Endothelial cell of umbilical vein (primary cell): ENCODE measurements around the gene L3MBTL2. TPM values are rescaled to one million over a fixed set of nuclear protein-coding genes. Genes with fewer than 3 reads are reported as not detected.

Source experiments
- BruUV-seq: library from RNA; stranded (reverse); fragments of 400-500 nt; replicated peaks from 2 replicates; lab custom pipeline; 2021; lab: Mats Ljungman, UMichigan
- CTCF ChIA-PET: fragments of 300-600, 350-600 bp; sonication (Branson Sonifier 250); formaldehyde crosslinking; loops from one replicate; lab custom pipeline; 2021; ENCODE audit warnings: antibody characterized with exemption, inconsistent platforms; lab: Charles Lee
- POLR2A ChIA-PET: fragments of 300-600, 350-600 bp; sonication (Branson Sonifier 250); formaldehyde crosslinking; loops from one replicate; lab custom pipeline; 2021; ENCODE audit warnings: antibody characterized with exemption, inconsistent platforms; lab: Charles Lee
- DNase-seq: peaks from one replicate; pipeline ENCODE4 v3.0.0-alpha.2; 2011; ENCODE audit warnings: low read depth, low spot score
- FAIRE-seq: peaks from 2 replicates; lab custom pipeline; 2011; peaks lifted over from hg19 to GRCh38; lab: Jason Lieb, UNC
- H2AFZ ChIP-seq: 2 replicates; pipeline ENCODE4 v1.6.0; 2012; ENCODE audit warnings: low read depth, low read length, control low read depth, inconsistent platforms
- H3K27ac ChIP-seq: 2 replicates; pipeline ENCODE4 v1.5.1; 2011; ENCODE audit warnings: low read depth, mild to moderate bottlenecking, control low read depth, low read length, moderate library complexity; ENCODE audit not compliant: insufficient read depth
- H3K27me3 ChIP-seq, 2 experiments: 2 replicates each; pipeline versions ENCODE4 v1.6.0 to v1.6.1; 2011; ENCODE audit warnings: low read length in 2 of 2, mixed read lengths in 1 of 2; ENCODE audit not compliant: control insufficient read depth in 2 of 2, insufficient read depth in 2 of 2
- H3K36me3 ChIP-seq, 2 experiments: 2 replicates in 1 of 2; 3 replicates in 1 of 2; pipeline ENCODE4 v1.5.1; 2011; ENCODE audit warnings: low read length in 2 of 2, mild to moderate bottlenecking in 1 of 2, moderate library complexity in 1 of 2; ENCODE audit not compliant: control insufficient read depth in 2 of 2, insufficient read depth in 2 of 2; ENCODE audit errors: extremely low read depth in 1 of 2
- H3K4me1 ChIP-seq: 3 replicates; pipeline ENCODE4 v1.5.1; 2011; ENCODE audit warnings: mild to moderate bottlenecking, low read length; ENCODE audit not compliant: control insufficient read depth, insufficient read depth; ENCODE audit errors: extremely low read depth
- H3K4me2 ChIP-seq: 2 replicates; pipeline ENCODE4 v1.6.1; 2011; ENCODE audit warnings: low read length, control low read depth, mixed read lengths; ENCODE audit not compliant: insufficient read depth
- H3K4me3 ChIP-seq, 3 experiments: fragments of 200-600 bp in 1 of 3; sonication (generic), shearing (Covaris generic) in 1 of 3; replicated peaks in 1 of 3; 2 replicates each; pipeline ENCODE4 v1.5.1; 2011 to 2016; ENCODE audit warnings: control low read depth in 3 of 3, low read length in 3 of 3, mild to moderate bottlenecking in 2 of 3, inconsistent platforms in 1 of 3, low read depth in 1 of 3, moderate library complexity in 1 of 3; ENCODE audit not compliant: insufficient read depth in 1 of 3
- H3K79me2 ChIP-seq: 2 replicates; pipeline ENCODE4 v1.6.0; 2012; ENCODE audit warnings: low read length, inconsistent platforms; ENCODE audit not compliant: control insufficient read depth, insufficient read depth
- H3K9ac ChIP-seq: replicated peaks from 2 replicates; pipeline ENCODE3; 2011; ENCODE audit warnings: low read length, control low read depth; ENCODE audit not compliant: insufficient read depth; ENCODE audit errors: extremely low read depth
- H3K9me1 ChIP-seq: replicated peaks from 3 replicates; pipeline ENCODE4 v1.6.0; 2011; ENCODE audit warnings: mild to moderate bottlenecking, low read length; ENCODE audit not compliant: control insufficient read depth, insufficient read depth; ENCODE audit errors: extremely low read depth
- H3K9me3 ChIP-seq: replicated peaks from 2 replicates; pipeline ENCODE4 v1.5.1; 2012; ENCODE audit warnings: low read length, inconsistent platforms; ENCODE audit not compliant: control insufficient read depth, insufficient read depth
- H4K20me1 ChIP-seq: replicated peaks from 2 replicates; pipeline ENCODE3; 2011; ENCODE audit warnings: mild to moderate bottlenecking, low read length; ENCODE audit not compliant: control insufficient read depth, insufficient read depth; ENCODE audit errors: extremely low read depth
- FOS ChIP-seq: IDR thresholded peaks from 2 replicates; pipeline ENCODE4 v1.6.1; 2011; ENCODE audit warnings: mild to moderate bottlenecking, low read length, moderate library complexity, borderline replicate concordance; ENCODE audit not compliant: insufficient read depth
- JUN ChIP-seq: IDR thresholded peaks from 2 replicates; pipeline ENCODE4 v1.6.1; 2011; ENCODE audit warnings: borderline replicate concordance, low read depth; ENCODE audit not compliant: insufficient read length, insufficient read depth
- MAX ChIP-seq: IDR thresholded peaks from 2 replicates; pipeline ENCODE4 v1.6.1; 2011; ENCODE audit not compliant: insufficient read depth, insufficient read length
- MYC ChIP-seq: IDR thresholded peaks from one replicate; pipeline ENCODE4 v1.6.1; 2011; ENCODE audit warnings: mild to moderate bottlenecking, low read depth, low read length
- POLR2A ChIP-seq: IDR thresholded peaks from 2 replicates; pipeline ENCODE4 v1.6.1; 2012; ENCODE audit warnings: low read depth, mild to moderate bottlenecking, control low read depth, low read length
- POLR2AphosphoS5 ChIP-seq: IDR thresholded peaks from 2 replicates; pipeline ENCODE4 v1.6.1; 2012; ENCODE audit warnings: low read depth, mild to moderate bottlenecking, control low read depth, low read length, moderate library complexity; ENCODE audit not compliant: insufficient read depth
- dilution Hi-C: fragments of 300-500 bp; cut with MboI; formaldehyde crosslinking; loops from one replicate; pipeline ENCODE4 v1.15.0; 2019; ENCODE audit warnings: low sequenced_read_pairs; ENCODE audit not compliant: extremely low pct_ligation_motif_present
- intact Hi-C: fragments of 100-400 bp; cut with micrococcal nuclease; formaldehyde crosslinking; loops from one replicate; pipeline ENCODE4 v1.10.0; 2022
- polyA plus RNA-seq, 4 experiments: library from polyadenylated mRNA; depleted of rRNA in 3 of 4; stranded (reverse) in 3 of 4; unstranded in 1 of 4; fragments of >200 nt; gene quantifications; 2 replicates each; pipeline versions ENCODE4 v1.2.1 to v1.2.3, GENCODE V29; 2011 to 2012; ENCODE audit warnings: missing spikeins in 1 of 4
- total RNA-seq: library from RNA; stranded (reverse); gene quantifications from 2 replicates; pipeline ENCODE4 v1.2.3, GENCODE V29; 2021

Gene L3MBTL2
- total and polyA plus RNA-seq, 2 donors (not counting 3 experiments of a cell fraction or from before 2014, with no cell fraction given): 28.2 to 34.9 TPM

- H3K9me1 ChIP-seq: no peaks in the 10 kb centered on the region
- no peaks in the 10 kb centered on the region for H4K20me1 ChIP-seq
- H3K4me3 ChIP-seq: no peak overlapping the region
- intact Hi-C loops: no loop called here
- FAIRE-seq: no peak
- no peak overlapping the region for H3K9ac ChIP-seq
- peaks cover 5% of the 10 kb centered on the region for H3K4me1 ChIP-seq
- no peak overlapping the region for H2AFZ ChIP-seq
- dilution Hi-C loops: no loop called here
- H3K27me3 ChIP-seq: no peaks in the 10 kb centered on the region
- no peaks in the 10 kb centered on the region for H3K9me3 ChIP-seq
- no peak overlapping the region for H3K27ac ChIP-seq
- TF ChIP-seq MYC (no peak), JUN (no peak)
- ChIA-PET POLR2A (no interaction called here), CTCF (interaction anchor here (1.3 to 3.0 kb wide), 2 partner anchors 11 to 319 kb away, joined by 3 to 9 read pairs; no protein-coding TSS in a partner anchor)
- H3K4me2 ChIP-seq: no peak overlapping the region
- peaks cover 0 to 11% of the 10 kb centered on the region in 2 experiments for H3K36me3 ChIP-seq
- H3K79me2 ChIP-seq: no peaks in the 10 kb centered on the region
- DNase-seq: no peak
- BruUV-seq: no TSS peak
Measured at GRCh38 chr22:41241133-41241676, 36.1 kb downstream of the L3MBTL2 start.

GRCh38 chr22:41242396-41243117, 37.4 kb downstream of the L3MBTL2 start:
- no peak for TF ChIP-seq FOS
- TF ChIP-seq POLR2A: no peak
- no peak for TF ChIP-seq POLR2AphosphoS5
- TF ChIP-seq MAX: no peak
- no peaks in the 10 kb centered on the region for H3K79me2 ChIP-seq
- H3K4me2 ChIP-seq: no peak overlapping the region
- H2AFZ ChIP-seq: no peak overlapping the region
- DNase-seq (no peak), FAIRE-seq (peak; percentile 4)
- H4K20me1 ChIP-seq: no peaks in the 10 kb centered on the region
- H3K36me3 ChIP-seq: peaks cover under 1 to 22% of the 10 kb centered on the region in 2 experiments
- dilution Hi-C loops (no loop called here), intact Hi-C loops (no loop called here)
- CTCF ChIA-PET: interaction anchor here (1.3 to 3.0 kb wide), 3 partner anchors 12 to 320 kb away, joined by 3 to 9 read pairs (median 7); no protein-coding TSS in a partner anchor
- H3K4me1 ChIP-seq: peaks cover 5% of the 10 kb centered on the region
- H3K27ac ChIP-seq: no peak overlapping the region
- POLR2A ChIA-PET: no interaction called here
- H3K9me3 ChIP-seq: no peaks in the 10 kb centered on the region
- BruUV-seq: no TSS peak
- H3K9me1 ChIP-seq: no peaks in the 10 kb centered on the region
- H3K27me3 ChIP-seq: no peaks in the 10 kb centered on the region
- no peak overlapping the region for H3K9ac ChIP-seq
- no peak overlapping the region for H3K4me3 ChIP-seq
